Left ventricle myocardium inferior (tissue), 1 donor: ENCODE results near the gene GJA4. TPM values are rescaled to one million over a fixed set of nuclear protein-coding genes. Genes with fewer than 3 reads are reported as not detected.

Experiments
- DNase-seq: peaks from one replicate; pipeline ENCODE4 v3.0.0-alpha.2; 2020
- H3K27ac ChIP-seq: fragments of 200-600 bp; replicated peaks from 2 replicates; pipeline ENCODE4 v1.8.0; 2021
- H3K27me3 ChIP-seq: fragments of 200-600 bp; 2 replicates; pipeline ENCODE4 v1.8.0; 2021; ENCODE audit warnings: low read depth
- H3K36me3 ChIP-seq: fragments of 200-600 bp; 2 replicates; pipeline ENCODE4 v1.8.0; 2021
- H3K4me1 ChIP-seq: fragments of 200-600 bp; 2 replicates; pipeline ENCODE4 v1.8.0; 2021
- H3K4me3 ChIP-seq: fragments of 200-600 bp; 2 replicates; pipeline ENCODE4 v1.8.0; 2021; ENCODE audit warnings: mild to moderate bottlenecking, moderate library complexity
- H3K9me3 ChIP-seq: fragments of 200-600 bp; replicated peaks from 2 replicates; pipeline ENCODE4 v1.8.0; 2021
- CTCF ChIP-seq: fragments of 200-600 bp; IDR thresholded peaks from 2 replicates; pipeline ENCODE4 v1.8.0; 2021; ENCODE audit warnings: antibody characterized with exemption, mild to moderate bottlenecking, borderline replicate concordance
- intact Hi-C: fragments of 100-400 bp; cut with micrococcal nuclease; formaldehyde crosslinking; loops from one replicate; pipeline ENCODE4 v1.11.0; 2022
- total RNA-seq: library from RNA; stranded (reverse); fragmentation: NEBNext Ultra II Directional; extraction: Animal tissue kit (Norgen Biotek cat#: 25700); gene quantifications from one replicate; pipeline ENCODE4 v1.2.1, GENCODE V29; 2021
- donor health status: DM: no; HTN: yes; CAD: no; lungs with severe emphysema.

Gene GJA4
- total RNA-seq, 1 donor from 2014 or later = 27.0 TPM

GRCh38 chr1:34785875-34786470, 6.8 kb upstream of the GJA4 start:
- Histone ChIP-seq H3K27me3 (peaks cover 38% of the 10 kb centered on the region), H3K36me3 (no peaks in the 10 kb centered on the region), H3K9me3 (no peaks in the 10 kb centered on the region), H3K4me1 (peaks cover 32% of the 10 kb centered on the region), H3K27ac (no peak overlapping the region), H3K4me3 (no peak overlapping the region)
- intact Hi-C loops = no loop called here
- no peak for DNase-seq
- TF ChIP-seq CTCF = no peak

GRCh38 chr1:34786521-34787325, 6.1 kb upstream of the GJA4 start:
- TF ChIP-seq CTCF = peak; percentile 89
- Histone ChIP-seq H3K27me3 (peaks cover 38% of the 10 kb centered on the region), H3K4me3 (no peak overlapping the region), H3K36me3 (no peaks in the 10 kb centered on the region), H3K4me1 (peaks cover 26% of the 10 kb centered on the region), H3K9me3 (no peaks in the 10 kb centered on the region), H3K27ac (peak overlapping the region; percentile 38)
- intact Hi-C loops = no loop called here
- peak; percentile 70 for DNase-seq

- no peak overlapping the region for H3K4me3 ChIP-seq
- no peak for DNase-seq
- peak overlapping the region; percentile 78 for H3K27ac ChIP-seq
- intact Hi-C loops = loop anchor here (2.0 kb wide), 1 partner anchor 65 kb away; no protein-coding TSS in a partner anchor
- H3K4me1 ChIP-seq = peaks cover 33% of the 10 kb centered on the region
- H3K36me3 ChIP-seq = no peaks in the 10 kb centered on the region
- H3K27me3 ChIP-seq = peaks cover 38% of the 10 kb centered on the region
- H3K9me3 ChIP-seq = no peaks in the 10 kb centered on the region
- TF ChIP-seq CTCF = peak; percentile 54
These were observed 5.1 kb upstream of the GJA4 start for GRCh38 chr1:34787461-34788420.

- Histone ChIP-seq H3K36me3 (peaks cover 16% of the 10 kb centered on the region), H3K4me3 (peak overlapping the region; percentile 73), H3K27me3 (peaks cover 30% of the 10 kb centered on the region), H3K9me3 (no peaks in the 10 kb centered on the region), H3K27ac (peak overlapping the region; percentile 86), H3K4me1 (peaks cover 41% of the 10 kb centered on the region)
- intact Hi-C loops = no loop called here
- peak; percentile 64 for DNase-seq
- TF ChIP-seq CTCF = no peak
These were observed 1.8 kb upstream of the GJA4 start for GRCh38 chr1:34790985-34791384.

- DNase-seq = no peak
- TF ChIP-seq CTCF = no peak
- Histone ChIP-seq H3K27ac (peak overlapping the region; percentile 86), H3K4me1 (peaks cover 28% of the 10 kb centered on the region), H3K9me3 (no peaks in the 10 kb centered on the region), H3K36me3 (peaks cover 25% of the 10 kb centered on the region), H3K4me3 (peak overlapping the region; percentile 73), H3K27me3 (peaks cover 30% of the 10 kb centered on the region)
- intact Hi-C loops = no loop called here
These were observed 375 bp upstream of the GJA4 start for GRCh38 chr1:34792424-34792823.
